ENCODE measurements around the gene ATG12. TPM values are rescaled to one million over a fixed set of nuclear protein-coding genes. Genes with fewer than 3 reads are reported as not detected.

The ATG12 gene
- polyA plus RNA-seq, 1 experiment: 154 TPM

- Histone ChIP-seq H3K27ac (ENCODE audit: low read depth, low read length) (no peak overlapping the region), H3K27me3 (ENCODE audit: control insufficient read depth, insufficient read depth, low read length) (peaks cover 2% of the 10 kb centered on the region), H3K9me3 (ENCODE audit: control insufficient read depth, insufficient read depth, low read length) (no peaks in the 10 kb centered on the region), H3K4me3 (ENCODE audit: low read depth, low read length) (no peak overlapping the region)
- ChIA-PET CTCF (interaction anchor here (1.0 kb wide), 1 partner anchor 10 kb away, joined by 4 read pairs; no protein-coding TSS in a partner anchor), POLR2A (no interaction called here)
- no peak for DNase-seq (ENCODE audit: low read depth, low spot score)
- TF ChIP-seq, protein P1, sequence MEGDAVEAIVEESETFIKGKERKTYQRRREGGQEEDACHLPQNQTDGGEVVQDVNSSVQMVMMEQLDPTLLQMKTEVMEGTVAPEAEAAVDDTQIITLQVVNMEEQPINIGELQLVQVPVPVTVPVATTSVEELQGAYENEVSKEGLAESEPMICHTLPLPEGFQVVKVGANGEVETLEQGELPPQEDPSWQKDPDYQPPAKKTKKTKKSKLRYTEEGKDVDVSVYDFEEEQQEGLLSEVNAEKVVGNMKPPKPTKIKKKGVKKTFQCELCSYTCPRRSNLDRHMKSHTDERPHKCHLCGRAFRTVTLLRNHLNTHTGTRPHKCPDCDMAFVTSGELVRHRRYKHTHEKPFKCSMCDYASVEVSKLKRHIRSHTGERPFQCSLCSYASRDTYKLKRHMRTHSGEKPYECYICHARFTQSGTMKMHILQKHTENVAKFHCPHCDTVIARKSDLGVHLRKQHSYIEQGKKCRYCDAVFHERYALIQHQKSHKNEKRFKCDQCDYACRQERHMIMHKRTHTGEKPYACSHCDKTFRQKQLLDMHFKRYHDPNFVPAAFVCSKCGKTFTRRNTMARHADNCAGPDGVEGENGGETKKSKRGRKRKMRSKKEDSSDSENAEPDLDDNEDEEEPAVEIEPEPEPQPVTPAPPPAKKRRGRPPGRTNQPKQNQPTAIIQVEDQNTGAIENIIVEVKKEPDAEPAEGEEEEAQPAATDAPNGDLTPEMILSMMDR (IDR thresholded peaks at IDR 0.05; ENCODE audit: low read depth, low read length): no peak
Observed at GRCh38 chr5:115778417-115778816, 62.9 kb downstream of the ATG12 start.

Other genes starting within 250 kb of the ATG12 start
- gene TICAM2, start 239.1 kb downstream of the ATG12 start, polyA plus RNA-seq (2011; rRNA removed): 2.3 and 4.3 TPM in 2 replicates
- 74.2 and 110 TPM in 2 replicates for gene TMED7, start 215.5 kb downstream of the ATG12 start, polyA plus RNA-seq (2011; rRNA removed)
- 2.0 and 2.2 TPM in 2 replicates for gene CDO1, start 24.9 kb downstream of the ATG12 start, polyA plus RNA-seq (2011; rRNA removed)
- 109 and 171 TPM in 2 replicates for gene AP3S1, start 370 bp upstream of the ATG12 start, polyA plus RNA-seq (2011; rRNA removed)
- 0.22 and 0.53 TPM in 2 replicates for gene LVRN, start 120.9 kb upstream of the ATG12 start, polyA plus RNA-seq (2011; rRNA removed)
- gene ARL14EPL, start 190.9 kb upstream of the ATG12 start, polyA plus RNA-seq (2011; rRNA removed): 0.05 TPM in 2 replicates
- gene COMMD10, start 243.5 kb upstream of the ATG12 start, polyA plus RNA-seq (2011; rRNA removed): 19.1 and 28.2 TPM in 2 replicates